Measurements from ENCODE around the gene DMRT2.

- TF ChIP-seq CTCF (conservative IDR thresholded peaks at IDR 0.05 in 1 of 2, IDR thresholded peaks at IDR 0.05 in 1 of 2; ENCODE audit: extremely low read depth in 1 of 2, insufficient read depth in 1 of 2, low read depth in 1 of 2, low read length in 2 of 2), result no peak
- TF ChIP-seq EZH2 (IDR thresholded peaks at IDR 0.05; ENCODE audit: borderline replicate concordance, low read length), result peak; percentile 43
These were observed 3.3 kb upstream of the DMRT2 start for GRCh38 chr9:1046639-1047572.
